ENCODE results near the gene PIGQ. TPM values are rescaled to one million over a fixed set of nuclear protein-coding genes. Genes with fewer than 3 reads are reported as not detected.
"Not testable (repeated sequence)": the region's sequence is repeated elsewhere in the genome, so short reads cannot be mapped to it uniquely, and the experiment has no call there.

Gene PIGQ
- total and polyA plus RNA-seq, 12 donors, result 13.7 to 43.7 (median 20.2) TPM

DNA sequence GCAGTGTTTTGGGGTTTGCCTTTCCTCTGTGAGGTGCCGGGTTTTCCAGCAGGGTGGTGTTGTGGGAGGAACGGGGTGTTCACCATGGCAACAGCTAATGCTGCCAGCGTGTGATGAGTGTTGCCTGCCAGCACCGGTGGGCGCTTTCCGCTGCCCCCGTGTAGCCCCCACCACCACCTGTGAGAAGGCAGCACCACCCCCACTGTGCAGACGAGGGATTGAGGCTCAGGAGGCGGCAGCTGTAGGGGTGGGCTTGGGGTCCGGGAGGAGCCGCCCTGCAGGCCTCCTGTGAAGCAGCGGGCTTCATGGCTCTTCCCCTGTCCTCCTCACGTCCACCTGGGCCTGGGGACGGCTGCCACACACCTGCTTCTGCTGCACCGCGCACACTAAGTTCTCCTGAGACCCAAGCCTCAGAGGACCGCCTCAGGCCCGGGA is 25.3 kb downstream of the PIGQ start:
- H3K27me3 ChIP-seq, result no peaks in the 10 kb centered on the region
- ATAC-seq (no peak), DNase-seq (no peak)
- H3K27ac ChIP-seq, result no peak overlapping the region
- no peak overlapping the region for H3K4me3 ChIP-seq
- H3K4me1 ChIP-seq, result peaks cover 0 to 41% (median 19%) of the 10 kb centered on the region in 9 donors
- H3K9me3 ChIP-seq, result no peaks in the 10 kb centered on the region
- intact Hi-C loops (cut with DNase I), result no loop called here
- TF ChIP-seq, protein P1, sequence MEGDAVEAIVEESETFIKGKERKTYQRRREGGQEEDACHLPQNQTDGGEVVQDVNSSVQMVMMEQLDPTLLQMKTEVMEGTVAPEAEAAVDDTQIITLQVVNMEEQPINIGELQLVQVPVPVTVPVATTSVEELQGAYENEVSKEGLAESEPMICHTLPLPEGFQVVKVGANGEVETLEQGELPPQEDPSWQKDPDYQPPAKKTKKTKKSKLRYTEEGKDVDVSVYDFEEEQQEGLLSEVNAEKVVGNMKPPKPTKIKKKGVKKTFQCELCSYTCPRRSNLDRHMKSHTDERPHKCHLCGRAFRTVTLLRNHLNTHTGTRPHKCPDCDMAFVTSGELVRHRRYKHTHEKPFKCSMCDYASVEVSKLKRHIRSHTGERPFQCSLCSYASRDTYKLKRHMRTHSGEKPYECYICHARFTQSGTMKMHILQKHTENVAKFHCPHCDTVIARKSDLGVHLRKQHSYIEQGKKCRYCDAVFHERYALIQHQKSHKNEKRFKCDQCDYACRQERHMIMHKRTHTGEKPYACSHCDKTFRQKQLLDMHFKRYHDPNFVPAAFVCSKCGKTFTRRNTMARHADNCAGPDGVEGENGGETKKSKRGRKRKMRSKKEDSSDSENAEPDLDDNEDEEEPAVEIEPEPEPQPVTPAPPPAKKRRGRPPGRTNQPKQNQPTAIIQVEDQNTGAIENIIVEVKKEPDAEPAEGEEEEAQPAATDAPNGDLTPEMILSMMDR (IDR thresholded peaks at IDR 0.05), result no peak
- peaks cover 0 to 38% (median 3%) of the 10 kb centered on the region in 9 donors for H3K36me3 ChIP-seq
- 92 to 93% methylated on average over 18 of the region's 18 CpGs for WGBS, 2 donors

DNA sequence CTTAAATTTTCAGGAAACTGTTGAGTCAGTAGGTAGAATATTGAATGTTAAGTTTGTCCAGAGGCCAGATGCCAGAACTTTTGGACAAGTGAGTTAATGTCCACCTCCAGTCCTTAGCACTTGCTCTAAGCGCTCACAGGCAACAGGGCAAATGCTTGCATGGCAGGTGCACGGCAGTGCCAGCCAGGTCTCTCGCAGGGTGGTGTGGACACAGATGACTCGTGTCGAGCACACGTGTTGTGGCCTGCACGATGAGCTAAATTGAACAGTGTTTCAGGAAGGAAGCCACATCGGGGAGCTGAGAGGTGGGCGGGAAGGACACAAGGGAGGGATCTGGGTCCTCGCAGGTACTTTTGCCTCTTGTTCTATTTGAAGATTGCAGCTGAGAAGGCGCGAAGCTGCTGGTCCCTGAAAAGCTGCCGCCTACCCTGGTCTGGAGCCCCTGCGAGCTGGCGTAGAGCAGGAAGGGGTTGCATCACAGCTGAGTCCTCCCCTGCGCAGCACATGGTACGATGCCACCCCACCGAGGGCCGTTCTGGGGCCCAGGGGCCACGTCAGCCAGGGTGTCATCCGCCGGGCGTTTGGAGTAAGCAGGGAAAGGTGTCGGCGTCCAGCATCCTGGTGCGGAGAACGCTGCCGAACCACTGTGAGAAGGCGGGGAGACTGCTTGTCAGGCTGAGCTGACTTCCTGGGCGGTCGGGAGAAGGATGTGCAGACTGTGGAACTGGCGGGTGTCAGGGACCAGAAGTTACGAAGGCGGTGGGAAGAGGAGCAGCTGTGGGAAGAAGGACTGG is 26.4 kb downstream of the PIGQ start:
- ATAC-seq, result no peak
- H3K27ac ChIP-seq, result no peak overlapping the region
- H3K36me3 ChIP-seq, result peaks cover 0 to 38% (median 3%) of the 10 kb centered on the region in 9 donors
- no peak overlapping the region for H3K4me3 ChIP-seq
- 87 to 92% methylated on average over 34 of the region's 34 CpGs for WGBS, 2 donors
- H3K9me3 ChIP-seq, result no peaks in the 10 kb centered on the region
- DNase-seq, result no peak
- peaks cover 0 to 39% (median 12%) of the 10 kb centered on the region in 9 donors for H3K4me1 ChIP-seq
- intact Hi-C loops (cut with DNase I), result no loop called here
- H3K27me3 ChIP-seq, result no peaks in the 10 kb centered on the region
- TF ChIP-seq, protein P1 (IDR thresholded peaks at IDR 0.05), result no peak

DNA sequence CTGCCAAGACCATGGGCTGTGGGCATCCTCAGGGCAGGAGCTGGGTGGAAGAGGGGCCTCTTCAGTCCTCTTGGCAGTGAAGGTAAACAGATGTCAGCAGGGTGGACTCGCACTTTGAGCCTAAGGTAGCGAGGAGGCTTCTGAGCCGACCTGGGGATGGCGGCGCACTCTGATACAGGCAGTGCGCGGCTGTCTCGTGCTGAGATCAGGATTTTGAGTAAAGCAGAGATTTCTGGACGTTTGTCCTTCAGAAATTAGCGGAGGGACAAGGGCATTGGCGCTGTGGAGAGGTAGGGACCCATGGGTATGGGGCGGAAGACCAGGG is 26.9 kb downstream of the PIGQ start:
- ATAC-seq (no peak), DNase-seq (no peak)
- TF ChIP-seq, protein P1 (IDR thresholded peaks at IDR 0.05), result no peak
- no peaks in the 10 kb centered on the region for H3K27me3 ChIP-seq
- H3K4me3 ChIP-seq, result no peak overlapping the region
- intact Hi-C loops (cut with DNase I), result no loop called here
- H3K36me3 ChIP-seq, result peaks cover 0 to 38% (median 3%) of the 10 kb centered on the region in 9 donors
- WGBS, 2 donors, result 93 to 94% methylated on average over 12 of the region's 12 CpGs
- no peaks in the 10 kb centered on the region for H3K9me3 ChIP-seq
- peaks cover 0 to 34% (median 7%) of the 10 kb centered on the region in 9 donors for H3K4me1 ChIP-seq
- H3K27ac ChIP-seq, result no peak overlapping the region

DNA sequence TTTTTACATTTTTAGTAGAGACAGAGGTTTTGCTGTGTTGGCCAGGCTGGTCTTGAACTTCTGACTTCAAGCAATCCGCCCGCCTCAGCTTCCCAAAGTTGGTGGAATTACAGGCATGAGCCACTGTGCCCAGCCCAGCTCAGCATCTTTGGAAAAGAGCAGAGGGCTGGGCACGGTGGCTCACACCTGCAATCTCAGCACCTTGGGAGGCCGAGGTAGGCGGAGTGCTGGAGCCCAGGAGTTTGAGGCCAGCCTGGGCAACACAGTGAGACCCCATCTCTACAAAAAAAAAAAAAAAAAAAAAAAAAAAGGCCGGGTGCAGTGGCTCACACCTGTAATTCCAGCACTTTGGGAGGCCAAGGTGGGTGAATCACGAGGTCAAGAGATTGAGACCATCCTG is 27.9 kb downstream of the PIGQ start:
- H3K9me3 ChIP-seq; intact Hi-C loops (cut with DNase I); DNase-seq; H3K4me3 ChIP-seq; ATAC-seq; H3K27ac ChIP-seq; H3K27me3 ChIP-seq: not testable (repeated sequence)
- 96 to 97% methylated on average over 7 of the region's 7 CpGs for WGBS, 2 donors
- peaks cover 0 to 24% (median 5%) of the 10 kb centered on the region in 9 donors for H3K4me1 ChIP-seq
- peaks cover 0 to 38% (median 3%) of the 10 kb centered on the region in 9 donors for H3K36me3 ChIP-seq
